ENCODE results near the gene CD83. TPM values are rescaled to one million over a fixed set of nuclear protein-coding genes. Genes with fewer than 3 reads are reported as not detected.

The CD83 gene
- total RNA-seq, 1 donor from 2014 or later, result 1.8 TPM

- DNase-seq (ENCODE audit: low read depth) (no peak), FAIRE-seq (no peak)
- H3K27ac Mint-ChIP-seq (ENCODE audit: unreplicated experiment), result no peak overlapping the region
- TF ChIP-seq EZH2 (IDR thresholded peaks at IDR 0.05; ENCODE audit: insufficient read depth, low read length), result no peak
- H3K36me3 Mint-ChIP-seq (ENCODE audit: low read depth, unreplicated experiment), result peaks cover 6% of the 10 kb centered on the region
- Histone ChIP-seq H3K9ac (ENCODE audit: low read length) (no peak overlapping the region), H3K36me3 (ENCODE audit: insufficient read depth, low read length) (no peaks in the 10 kb centered on the region), H3K4me3 (ENCODE audit: insufficient read depth, low read depth, low read length) (no peak overlapping the region), H3K27ac (ENCODE audit: low read depth, low read length) (no peak overlapping the region), H3K9me3 (ENCODE audit: insufficient read depth, low read depth, low read length) (no peaks in the 10 kb centered on the region), H2AFZ (ENCODE audit: low read depth, low read length) (no peak overlapping the region), H3K4me2 (ENCODE audit: low read length) (no peak overlapping the region), H3K4me1 (ENCODE audit: insufficient read depth, low read length) (no peaks in the 10 kb centered on the region), H3K79me2 (ENCODE audit: insufficient read depth, low read length) (no peaks in the 10 kb centered on the region), H4K20me1 (ENCODE audit: insufficient read depth, low read length) (no peaks in the 10 kb centered on the region), H3K27me3 (ENCODE audit: insufficient read depth, low read length) (peaks cover 3% of the 10 kb centered on the region)
- no peak overlapping the region for H3K4me3 Mint-ChIP-seq (ENCODE audit: unreplicated experiment)
- no peaks in the 10 kb centered on the region for H3K9me3 Mint-ChIP-seq (ENCODE audit: unreplicated experiment)
- H3K27me3 Mint-ChIP-seq (ENCODE audit: low read depth, unreplicated experiment), result peaks cover 11% of the 10 kb centered on the region
- H3K4me1 Mint-ChIP-seq (ENCODE audit: low read depth, unreplicated experiment), result no peaks in the 10 kb centered on the region
These were observed 15.3 kb downstream of the CD83 start for GRCh38 chr6:14132921-14133275.

GRCh38 chr6:14134211-14134910 lies 16.8 kb downstream of the CD83 start:
- no peak overlapping the region for H3K4me3 Mint-ChIP-seq (ENCODE audit: unreplicated experiment)
- H3K36me3 ChIP-seq (ENCODE audit: insufficient read depth, low read length), result no peaks in the 10 kb centered on the region
- no peak overlapping the region for H3K27ac Mint-ChIP-seq (ENCODE audit: unreplicated experiment)

GRCh38 chr6:14135893-14136539 lies 18.4 kb downstream of the CD83 start:
- Histone ChIP-seq H2AFZ (ENCODE audit: low read depth, low read length) (no peak overlapping the region), H3K9ac (ENCODE audit: low read length) (no peak overlapping the region), H3K4me3 (ENCODE audit: insufficient read depth, low read depth, low read length) (no peak overlapping the region), H3K4me1 (ENCODE audit: insufficient read depth, low read length) (no peaks in the 10 kb centered on the region), H3K4me2 (ENCODE audit: low read length) (no peak overlapping the region), H3K27me3 (ENCODE audit: insufficient read depth, low read length) (peaks cover 3% of the 10 kb centered on the region), H3K79me2 (ENCODE audit: insufficient read depth, low read length) (no peaks in the 10 kb centered on the region), H3K9me3 (ENCODE audit: insufficient read depth, low read depth, low read length) (no peaks in the 10 kb centered on the region), H4K20me1 (ENCODE audit: insufficient read depth, low read length) (no peaks in the 10 kb centered on the region), H3K27ac (ENCODE audit: low read depth, low read length) (no peak overlapping the region), H3K36me3 (ENCODE audit: insufficient read depth, low read length) (no peaks in the 10 kb centered on the region)
- peaks cover 11% of the 10 kb centered on the region for H3K27me3 Mint-ChIP-seq (ENCODE audit: low read depth, unreplicated experiment)
- no peak for TF ChIP-seq EZH2 (IDR thresholded peaks at IDR 0.05; ENCODE audit: insufficient read depth, low read length)
- no peak for TF ChIP-seq CTCF (IDR thresholded peaks at IDR 0.05; ENCODE audit: insufficient read depth, low read depth, low read length)
- no peaks in the 10 kb centered on the region for H3K9me3 Mint-ChIP-seq (ENCODE audit: unreplicated experiment)
- no peak for FAIRE-seq
- no peak for DNase-seq (ENCODE audit: low read depth)
- no peak overlapping the region for H3K4me3 Mint-ChIP-seq (ENCODE audit: unreplicated experiment)
- peaks cover 6% of the 10 kb centered on the region for H3K36me3 Mint-ChIP-seq (ENCODE audit: low read depth, unreplicated experiment)
- H3K4me1 Mint-ChIP-seq (ENCODE audit: low read depth, unreplicated experiment), result no peaks in the 10 kb centered on the region
- H3K27ac Mint-ChIP-seq (ENCODE audit: unreplicated experiment), result no peak overlapping the region

More at GRCh38 chr6:14134211-14134910, 16.8 kb downstream of the CD83 start:
- Histone ChIP-seq H3K9me3 (ENCODE audit: insufficient read depth, low read depth, low read length) (no peaks in the 10 kb centered on the region), H3K4me1 (ENCODE audit: insufficient read depth, low read length) (no peaks in the 10 kb centered on the region), H2AFZ (ENCODE audit: low read depth, low read length) (no peak overlapping the region), H3K27ac (ENCODE audit: low read depth, low read length) (no peak overlapping the region), H3K4me3 (ENCODE audit: insufficient read depth, low read depth, low read length) (no peak overlapping the region), H3K9ac (ENCODE audit: low read length) (no peak overlapping the region), H3K4me2 (ENCODE audit: low read length) (no peak overlapping the region), H4K20me1 (ENCODE audit: insufficient read depth, low read length) (no peaks in the 10 kb centered on the region), H3K79me2 (ENCODE audit: insufficient read depth, low read length) (no peaks in the 10 kb centered on the region), H3K27me3 (ENCODE audit: insufficient read depth, low read length) (peaks cover 3% of the 10 kb centered on the region)
- FAIRE-seq (no peak), DNase-seq (ENCODE audit: low read depth) (no peak)
- TF ChIP-seq CTCF (IDR thresholded peaks at IDR 0.05; ENCODE audit: insufficient read depth, low read depth, low read length) (no peak), EZH2 (IDR thresholded peaks at IDR 0.05; ENCODE audit: insufficient read depth, low read length) (no peak)
- H3K36me3 Mint-ChIP-seq (ENCODE audit: low read depth, unreplicated experiment), result peaks cover 6% of the 10 kb centered on the region
- H3K4me1 Mint-ChIP-seq (ENCODE audit: low read depth, unreplicated experiment), result no peaks in the 10 kb centered on the region
- peaks cover 11% of the 10 kb centered on the region for H3K27me3 Mint-ChIP-seq (ENCODE audit: low read depth, unreplicated experiment)
- H3K9me3 Mint-ChIP-seq (ENCODE audit: unreplicated experiment), result no peaks in the 10 kb centered on the region
